HG03439 (cell line): ENCODE results near the gene PTCD2.

Source experiments
- ATAC-seq: cut with Tn5 transposase; IDR thresholded peaks from one replicate; pipeline ENCODE4 v1.9.1; 2021; ENCODE audit warnings: mild to moderate bottlenecking, moderate library complexity; ENCODE audit not compliant: unreplicated experiment

PTCD2 gene, protein sequence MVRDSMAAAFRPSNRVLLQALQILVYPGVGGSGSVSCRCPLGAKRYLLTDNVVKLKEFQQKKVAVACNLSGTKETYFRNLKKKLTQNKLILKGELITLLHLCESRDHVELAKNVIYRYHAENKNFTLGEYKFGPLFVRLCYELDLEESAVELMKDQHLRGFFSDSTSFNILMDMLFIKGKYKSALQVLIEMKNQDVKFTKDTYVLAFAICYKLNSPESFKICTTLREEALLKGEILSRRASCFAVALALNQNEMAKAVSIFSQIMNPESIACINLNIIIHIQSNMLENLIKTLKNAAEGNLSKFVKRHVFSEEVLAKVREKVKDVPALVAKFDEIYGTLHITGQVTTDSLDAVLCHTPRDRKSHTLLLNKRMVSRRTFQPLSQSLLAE

GRCh38 chr5:72319976-72320752, at the start of gene PTCD2, which contains the start of gene MRPS27:
PTCD2 (plus strand) TSS chr5:72320373; CDS start chr5:72320383, 10 bp downstream.
MRPS27 (minus strand) TSS chr5:72320240; CDS start chr5:72320221, 19 bp downstream.
- peak; percentile 99 for ATAC-seq

DNA sequence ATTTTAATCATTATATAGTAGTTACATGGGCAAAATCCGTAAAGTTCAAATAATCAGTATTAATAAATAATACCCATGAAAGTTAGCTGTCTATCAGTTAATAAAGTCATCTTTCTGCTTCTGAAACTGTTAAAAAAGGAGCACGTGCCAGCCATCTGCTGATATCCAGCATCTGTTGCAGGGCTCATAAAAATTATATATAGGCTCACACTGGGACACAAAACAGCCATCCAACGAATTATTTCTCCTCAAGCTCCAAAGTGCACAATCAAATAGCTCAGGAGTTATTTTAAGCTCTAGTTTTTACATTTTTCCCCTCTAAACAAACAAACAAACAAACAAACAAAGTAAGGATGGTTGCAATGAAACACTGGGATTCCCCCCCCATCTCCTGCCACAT, 48.5 kb upstream of the PTCD2 start:
- no peak for ATAC-seq

DNA sequence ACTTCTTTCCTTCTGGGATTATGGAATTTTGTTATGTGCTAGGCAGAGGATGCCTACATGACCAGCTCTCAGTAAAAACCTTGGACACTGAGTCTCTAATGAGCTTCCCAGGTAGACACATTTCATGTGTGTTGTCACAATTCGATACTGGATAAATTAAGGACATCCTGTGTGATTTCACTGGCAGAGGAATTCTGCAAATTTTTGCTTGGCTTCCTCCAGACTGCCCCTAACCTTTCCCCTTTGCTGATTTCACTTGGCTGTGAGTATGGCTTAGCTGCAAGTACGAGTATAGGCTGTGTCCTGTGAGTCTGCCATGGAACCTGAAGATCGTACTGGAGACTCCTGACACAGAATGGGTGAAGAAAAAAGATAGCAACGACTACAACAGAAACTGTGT, 47.8 kb upstream of the PTCD2 start:
- no peak for ATAC-seq

DNA sequence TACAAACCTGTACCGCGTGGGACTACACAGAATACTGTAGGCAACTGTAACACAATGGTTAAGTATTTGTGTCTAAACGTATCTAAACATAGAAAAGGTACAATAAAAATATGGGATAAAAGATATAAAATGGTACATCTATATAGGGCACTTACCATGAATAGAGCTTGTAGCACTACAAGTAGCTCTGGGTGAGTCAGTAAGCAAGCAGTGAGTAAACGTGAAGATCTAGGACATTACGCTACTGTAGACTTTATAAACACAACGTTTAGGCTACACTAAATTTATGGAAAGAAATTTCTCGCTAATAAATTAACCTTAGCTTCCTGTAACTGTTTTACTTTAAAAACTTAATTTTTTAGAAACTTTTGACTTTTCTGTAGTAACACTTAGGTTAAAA, 46.6 kb upstream of the PTCD2 start:
- no peak for ATAC-seq

GRCh38 chr5:72276219-72276752, 43.9 kb upstream of the PTCD2 start:
- ATAC-seq = no peak

DNA sequence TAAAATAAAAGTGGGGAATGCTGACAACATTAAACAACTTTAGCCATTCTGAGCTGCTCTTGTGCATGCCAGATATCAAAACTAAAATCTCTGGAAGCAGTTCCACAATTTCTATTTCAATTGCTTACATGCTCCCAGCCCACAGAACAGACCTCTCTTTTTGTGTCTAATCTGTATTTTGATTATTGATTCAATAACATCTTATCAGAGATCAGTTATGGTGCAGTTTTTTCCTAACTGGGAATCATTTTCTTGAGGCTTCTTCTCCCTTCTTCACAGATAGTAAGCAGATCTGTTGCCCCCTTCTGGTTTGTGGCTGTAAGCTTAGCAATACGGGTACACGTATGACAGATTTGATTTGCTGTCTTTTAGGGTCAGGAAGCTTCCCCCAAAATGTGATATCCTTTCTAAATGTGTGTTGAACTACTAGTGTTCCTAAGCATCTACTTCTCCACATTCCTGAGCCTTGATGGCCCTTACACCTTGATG, 39.5 kb upstream of the PTCD2 start:
- ATAC-seq = no peak

GRCh38 chr5:72281430-72281763, 38.8 kb upstream of the PTCD2 start:
- ATAC-seq = no peak

- no peak for ATAC-seq
These were observed 38.2 kb upstream of the PTCD2 start for GRCh38 chr5:72281764-72282499.

DNA sequence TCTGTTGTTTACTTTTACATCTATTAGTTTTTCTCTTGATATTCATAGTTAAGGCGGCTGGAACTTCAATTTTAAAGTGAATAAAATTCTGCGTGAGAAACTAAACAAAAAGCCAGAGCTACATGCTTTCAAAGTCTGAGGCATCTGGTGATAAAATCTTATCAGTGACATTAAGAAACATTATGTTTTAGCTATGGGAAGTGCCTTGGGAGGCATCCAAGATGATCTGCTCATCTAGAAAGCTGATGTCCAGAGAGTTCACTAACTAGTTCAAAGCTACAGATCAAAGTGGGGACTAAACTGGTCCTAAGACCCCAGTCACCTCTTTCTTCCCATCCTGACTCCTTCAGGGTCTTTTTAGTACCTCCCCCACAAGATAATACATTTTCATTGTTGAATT, 37.3 kb upstream of the PTCD2 start:
- ATAC-seq = no peak

DNA sequence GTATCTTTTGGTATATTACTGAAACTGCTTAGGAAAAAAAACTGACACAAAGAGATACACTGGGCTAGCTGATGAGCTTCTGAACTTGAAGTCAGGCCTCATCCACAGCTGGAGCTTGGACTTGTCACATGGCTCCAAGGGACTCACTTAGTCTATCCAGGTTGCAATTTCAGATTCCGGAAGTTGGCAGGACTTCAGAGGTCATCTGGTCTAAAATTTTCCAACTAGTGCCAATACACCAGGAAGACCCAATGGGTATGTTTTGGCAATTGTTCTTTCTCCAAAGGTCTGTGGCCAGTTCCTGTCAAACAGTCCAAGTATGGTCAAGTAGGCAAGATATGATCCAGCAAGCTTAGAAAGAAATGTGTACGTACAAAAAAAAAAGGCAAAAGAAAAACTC, 36.8 kb upstream of the PTCD2 start:
- ATAC-seq = no peak

DNA sequence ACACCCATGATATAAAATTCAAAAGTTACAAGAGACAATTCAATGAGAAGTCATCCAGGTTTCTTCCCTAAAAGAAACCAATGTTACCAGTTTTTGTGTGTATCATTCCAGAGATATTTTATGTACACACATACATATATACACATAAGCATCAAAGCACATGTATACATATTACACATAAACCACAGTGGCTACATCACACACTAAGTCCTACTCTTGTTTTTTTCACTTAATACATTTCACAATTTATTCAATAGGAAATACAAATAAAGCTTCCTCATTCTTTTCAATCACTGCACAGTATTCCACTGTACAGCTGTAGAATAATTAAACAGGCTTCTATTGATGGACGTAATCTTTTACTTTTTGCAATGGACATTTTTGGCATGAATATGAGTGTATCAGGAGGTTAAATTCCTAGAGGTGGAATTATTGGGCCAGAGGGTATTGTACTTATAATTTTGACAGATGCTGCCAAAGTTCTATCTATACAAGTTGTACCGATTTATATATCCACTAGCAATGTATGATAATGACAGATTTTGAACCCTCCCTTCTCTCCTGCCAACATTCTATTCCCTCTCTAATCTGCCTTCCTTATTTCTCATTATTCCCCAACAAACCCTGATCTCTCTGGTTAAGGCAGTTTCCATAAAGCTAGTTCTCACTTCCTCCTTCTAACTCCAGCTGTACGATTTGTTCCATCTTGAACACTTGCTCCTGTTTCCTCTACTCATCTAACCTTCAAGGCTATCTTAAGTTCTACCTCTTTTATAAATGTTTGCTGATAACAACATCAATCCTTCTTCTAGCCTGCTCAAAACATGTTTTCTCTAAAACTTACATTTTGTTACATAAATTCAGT, 35.4 kb upstream of the PTCD2 start:
- no peak for ATAC-seq

DNA sequence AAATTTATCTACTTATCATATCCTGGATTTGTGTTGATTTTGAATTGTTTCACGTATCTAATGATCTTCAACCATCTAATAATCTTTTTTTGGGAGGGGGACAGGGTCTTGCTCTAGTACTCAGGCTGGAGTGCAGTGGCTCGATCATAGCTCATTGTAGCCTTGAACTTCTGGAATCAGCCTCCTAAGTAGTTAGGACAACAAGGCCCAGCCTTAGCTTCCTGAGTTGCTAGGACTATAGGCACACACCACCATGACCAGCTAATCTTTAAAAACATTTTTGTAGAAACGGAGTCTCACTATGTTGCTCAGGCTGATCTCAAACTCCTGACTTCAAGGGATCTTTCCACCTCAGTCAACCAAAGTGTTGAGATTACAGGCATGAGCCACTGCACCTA, 34.8 kb upstream of the PTCD2 start:
- ATAC-seq = no peak

- ATAC-seq = no peak
These were observed 33.4 kb upstream of the PTCD2 start for GRCh38 chr5:72286798-72287197.

GRCh38 chr5:72288924-72289323, 31.2 kb upstream of the PTCD2 start:
- no peak for ATAC-seq

DNA sequence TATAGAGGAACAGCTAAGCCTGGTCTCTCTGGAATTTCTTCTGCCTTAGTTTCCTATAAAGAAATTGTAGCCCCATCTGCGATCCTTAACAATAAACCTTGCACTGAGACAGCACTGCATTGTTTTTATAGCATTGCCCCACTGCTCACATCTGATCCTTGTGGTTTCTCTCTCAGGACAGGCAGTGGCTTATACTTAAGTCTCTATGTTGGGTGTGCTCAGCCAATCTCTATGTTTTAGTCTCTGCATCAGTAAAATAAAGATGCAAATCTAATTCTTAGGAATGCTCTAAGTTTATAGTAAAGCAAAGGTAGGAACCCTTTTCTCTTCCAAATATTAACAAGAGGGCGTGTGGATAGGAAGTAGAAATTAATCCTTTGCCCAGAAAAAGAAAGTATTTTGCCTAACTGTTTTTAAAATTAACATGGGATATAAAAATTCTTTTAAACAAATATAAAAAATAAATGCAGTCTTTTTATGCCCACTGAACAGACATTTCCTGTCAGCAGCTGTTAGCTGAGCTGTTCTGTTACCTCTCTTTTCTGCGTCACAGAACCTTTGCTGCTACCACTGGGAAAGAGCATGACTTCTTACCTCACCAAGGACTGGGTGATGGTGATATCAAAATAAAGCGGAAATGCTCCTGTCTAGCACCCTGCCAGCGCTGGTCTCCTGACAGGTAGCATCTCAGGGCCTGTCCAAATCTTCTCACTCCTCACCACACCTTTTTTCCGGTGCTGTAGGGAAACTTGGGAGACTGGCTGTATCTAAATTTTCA, 29.6 kb upstream of the PTCD2 start:
- no peak for ATAC-seq

DNA sequence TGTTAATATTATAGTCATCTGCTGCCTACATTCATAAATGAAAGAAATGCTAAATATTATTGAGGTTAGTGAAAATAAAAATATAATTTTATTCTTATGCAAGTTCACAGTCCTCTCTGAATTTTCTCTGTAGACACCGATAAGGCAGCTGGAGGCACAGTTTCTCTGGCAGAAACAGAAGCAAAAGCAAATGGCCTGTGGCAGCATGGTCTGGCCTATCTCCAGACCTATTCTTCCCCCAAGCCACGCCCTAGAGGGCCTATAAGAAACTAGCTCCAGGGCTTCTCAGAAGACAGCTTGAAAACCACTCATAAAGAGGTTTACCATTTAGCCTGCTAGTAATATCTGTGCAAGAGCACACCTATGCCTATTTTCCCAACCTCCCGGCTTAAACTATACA, 28.6 kb upstream of the PTCD2 start:
- no peak for ATAC-seq

GRCh38 chr5:72292411-72292810, 27.8 kb upstream of the PTCD2 start:
- ATAC-seq = no peak

- no peak for ATAC-seq
These were observed 26.6 kb upstream of the PTCD2 start for GRCh38 chr5:72293495-72294055.

DNA sequence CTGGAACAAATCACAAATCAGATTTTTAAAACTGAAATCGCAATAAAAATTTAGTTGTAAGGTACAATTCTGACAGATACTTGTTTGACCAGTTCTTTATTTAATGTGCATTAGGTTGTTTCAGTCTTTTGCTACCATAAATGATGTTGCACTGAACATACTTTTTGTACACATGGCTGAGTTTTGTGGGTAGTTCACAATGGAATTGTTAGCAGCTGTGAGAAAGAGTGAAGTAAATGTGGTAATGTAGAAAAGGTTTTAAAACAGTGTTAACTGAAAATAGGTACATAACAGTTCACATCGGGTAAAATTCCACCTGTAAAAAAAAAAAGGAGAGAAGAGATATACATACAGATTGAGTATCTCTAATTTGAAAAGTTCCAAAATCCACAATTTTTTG, 25.7 kb upstream of the PTCD2 start:
- no peak for ATAC-seq
